HG03457 (cell line): ENCODE measurements around the gene TMEM150B.

ENCODE experiments used
- ATAC-seq: cut with Tn5 transposase; IDR thresholded peaks from one replicate; pipeline ENCODE4 v1.9.1; 2021; ENCODE audit warnings: moderate number of reproducible peaks; ENCODE audit not compliant: unreplicated experiment

The TMEM150B gene

DNA sequence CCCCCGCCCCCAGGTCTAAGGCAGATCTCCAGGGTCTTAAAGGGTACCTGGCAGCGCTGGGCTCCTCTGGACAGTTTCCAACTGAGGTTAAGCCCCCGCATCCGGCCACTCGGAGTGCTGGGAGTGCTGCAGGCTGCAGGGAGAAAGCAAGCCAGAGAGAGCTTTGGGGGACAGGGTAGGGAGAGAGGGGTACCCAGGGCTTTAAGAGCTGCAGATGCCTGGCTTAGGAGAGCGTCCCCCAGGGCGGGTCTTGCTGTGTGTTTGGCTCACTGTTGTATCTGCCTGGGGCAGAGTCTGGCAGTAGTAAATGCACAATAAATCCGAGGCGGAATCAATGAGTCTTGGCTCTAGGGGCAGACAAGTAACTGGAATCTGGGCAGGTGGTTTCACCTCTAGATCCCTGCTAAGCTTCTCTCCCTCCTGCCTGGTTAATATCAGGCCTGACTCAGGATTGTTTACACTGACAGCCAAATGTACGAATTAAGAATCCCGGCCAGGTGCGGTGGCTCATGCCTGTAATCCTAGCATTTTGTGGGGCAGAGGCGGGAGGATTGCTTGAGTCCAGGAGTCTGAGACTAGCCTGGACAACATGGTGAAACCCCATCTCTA lies 30.2 kb upstream of the TMEM150B start:
- no peak for ATAC-seq

- ATAC-seq = no peak
Observed at GRCh38 chr19:55354698-55355212, 29.6 kb upstream of the TMEM150B start, which contains the start of gene COX6B2. Gene COX6B2 (minus strand): TSS chr19:55354719. CDS start chr19:55354521, 198 bp downstream.

- ATAC-seq = no peak
Observed at GRCh38 chr19:55353803-55354697, 28.9 kb upstream of the TMEM150B start.

DNA sequence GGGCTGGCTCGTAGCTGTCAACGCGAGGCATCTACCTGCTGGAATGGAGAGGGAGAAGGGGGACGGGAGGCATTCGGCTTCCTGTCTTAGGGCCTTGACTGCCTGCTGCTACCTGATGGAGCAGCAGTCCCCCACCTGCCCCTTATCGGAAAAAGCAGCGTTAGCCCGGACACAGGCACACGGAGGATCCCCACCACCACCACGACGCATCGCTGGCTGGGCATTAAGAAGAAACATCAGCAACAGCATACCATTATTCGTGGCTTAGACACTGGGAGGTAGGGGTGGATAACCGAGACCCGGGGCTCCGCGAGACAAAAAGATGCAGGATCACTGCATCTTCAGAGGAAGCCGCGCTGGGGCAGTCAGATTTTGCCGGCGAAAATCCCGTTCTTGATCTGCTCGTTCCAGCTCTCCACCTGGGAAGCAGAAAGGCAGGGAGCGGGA lies 28.2 kb upstream of the TMEM150B start:
- no peak for ATAC-seq

DNA sequence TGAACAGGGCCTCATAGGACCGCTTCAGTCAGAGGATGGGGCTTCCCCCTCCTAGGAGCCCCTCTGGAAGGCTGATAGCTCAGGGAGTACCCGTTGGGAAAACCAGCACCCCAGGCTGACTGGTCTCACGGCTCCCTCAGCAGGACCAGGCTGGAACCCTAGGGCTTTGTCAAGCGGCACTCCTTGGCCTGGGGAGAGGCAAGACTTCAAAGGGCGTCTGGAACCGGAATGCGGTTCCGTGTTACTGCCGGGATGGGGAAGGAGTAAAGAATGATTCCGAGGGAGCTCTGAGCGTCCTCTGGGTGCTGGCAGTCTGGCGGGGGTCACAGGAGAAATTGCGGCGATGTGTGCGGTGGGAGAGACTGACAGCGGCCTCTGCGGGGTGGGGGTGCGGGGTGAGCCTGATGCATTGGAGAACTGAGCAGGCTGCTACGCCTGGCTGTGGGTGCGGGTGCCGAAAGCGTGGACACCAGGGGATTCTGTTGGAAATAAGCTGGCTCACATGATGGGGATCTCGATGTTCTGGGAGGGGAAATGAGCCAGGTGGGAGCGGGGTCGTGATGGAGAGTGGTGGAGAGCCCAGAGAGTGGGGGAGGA lies 27.5 kb upstream of the TMEM150B start:
- no peak for ATAC-seq

- ATAC-seq = no peak
Observed at GRCh38 chr19:55352040-55352439, 26.9 kb upstream of the TMEM150B start.

GRCh38 chr19:55350620-55351315 lies 25.6 kb upstream of the TMEM150B start:
- ATAC-seq = no peak

- no peak for ATAC-seq
Observed at GRCh38 chr19:55348317-55349034, 23.3 kb upstream of the TMEM150B start.

DNA sequence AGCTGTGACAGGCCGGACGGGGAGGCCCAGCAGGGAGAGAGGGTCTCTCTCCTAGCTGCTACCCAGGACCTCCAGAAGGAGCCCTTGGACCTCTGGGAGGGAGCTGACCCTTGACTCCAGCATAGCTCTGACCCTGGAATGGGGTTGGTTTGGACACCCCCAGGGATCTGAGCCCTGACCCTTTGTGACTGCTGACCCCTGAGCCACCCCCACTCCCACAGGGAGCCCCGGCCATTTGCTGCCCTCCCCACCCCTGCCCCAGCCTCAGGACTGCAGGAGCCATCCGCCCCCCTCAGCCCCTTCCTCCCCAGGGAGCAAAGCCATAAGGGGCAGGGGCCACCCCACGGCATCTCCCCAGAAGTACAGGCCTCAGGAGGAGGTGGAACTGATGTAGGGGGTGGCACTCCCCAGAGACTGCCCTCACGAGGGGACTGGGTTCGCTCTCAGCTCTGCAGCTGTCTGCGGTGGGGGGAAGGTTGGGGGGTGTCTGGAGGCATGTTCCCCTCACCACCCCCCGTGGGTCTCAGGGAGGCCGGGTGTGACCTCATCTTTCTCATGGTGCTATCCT lies 22.4 kb upstream of the TMEM150B start:
- ATAC-seq = no peak

- ATAC-seq = no peak
Observed at GRCh38 chr19:55346725-55347441, 21.7 kb upstream of the TMEM150B start.

- ATAC-seq = no peak
Observed at GRCh38 chr19:55345818-55346724, 20.9 kb upstream of the TMEM150B start.

GRCh38 chr19:55345101-55345817 lies 20.1 kb upstream of the TMEM150B start:
- no peak for ATAC-seq

DNA sequence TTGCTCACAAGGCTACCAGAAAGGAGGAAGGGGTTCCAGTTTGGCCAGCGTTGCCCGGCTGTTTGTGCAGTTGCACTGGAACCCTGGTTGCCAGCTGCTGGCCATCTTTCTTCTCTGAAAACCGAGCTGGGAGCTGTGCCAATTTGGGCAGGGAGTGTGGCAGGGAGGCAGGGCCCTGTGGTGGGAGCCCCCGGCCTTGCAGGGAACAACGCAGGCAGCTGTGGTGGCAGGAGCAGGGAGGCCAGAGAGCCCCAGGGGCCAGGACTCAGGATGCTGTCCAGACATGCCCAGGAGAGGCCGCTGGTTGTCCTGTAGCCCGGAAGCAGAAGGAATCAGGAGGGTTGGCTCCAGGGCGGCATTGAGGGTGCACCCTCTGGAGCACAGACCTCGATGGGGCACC lies 19.3 kb upstream of the TMEM150B start:
- no peak for ATAC-seq

- no peak for ATAC-seq
Observed at GRCh38 chr19:55341595-55342531, 16.7 kb upstream of the TMEM150B start.

- no peak for ATAC-seq
Observed at GRCh38 chr19:55341171-55341588, 16.0 kb upstream of the TMEM150B start.

DNA sequence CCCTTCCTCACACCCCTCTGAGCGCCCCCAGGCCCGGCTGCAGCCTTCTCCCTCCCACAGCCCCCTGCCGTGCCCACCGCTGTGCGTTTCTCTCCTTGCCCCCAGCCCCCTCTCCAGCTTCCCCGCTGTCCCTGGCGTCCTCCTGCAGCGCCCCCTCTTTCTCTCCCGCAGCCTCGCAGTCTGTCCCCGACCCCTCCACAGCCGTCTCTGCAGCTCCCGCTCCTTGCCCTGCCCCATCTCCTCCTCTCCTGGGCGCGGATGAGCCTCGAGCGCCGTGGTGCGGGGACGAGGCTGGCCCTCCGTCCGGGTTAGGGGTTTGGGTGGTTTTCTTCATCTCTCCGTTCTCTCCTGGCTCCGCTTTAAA lies 15.6 kb upstream of the TMEM150B start:
- no peak for ATAC-seq
